ENCODE data around the gene PTPRZ1.

Gene PTPRZ1

GRCh38 chr7:121847041-121847440 is 25.9 kb upstream of the PTPRZ1 start:
- in situ Hi-C loops (cut with MboI; ENCODE audit: low sequenced_read_pairs, unreplicated experiment), result no loop called here
- no peak for DNase-seq (ENCODE audit: low spot score)
- no peak for TF ChIP-seq CTCF (IDR thresholded peaks at IDR 0.05; ENCODE audit: borderline replicate concordance, control extremely low read depth, extremely low read depth, insufficient read depth, missing control alignments)

- no peak for TF ChIP-seq CTCF (IDR thresholded peaks at IDR 0.05; ENCODE audit: borderline replicate concordance, control extremely low read depth, extremely low read depth, insufficient read depth, missing control alignments)
- DNase-seq (ENCODE audit: low spot score), result no peak
- in situ Hi-C loops (cut with MboI; ENCODE audit: low sequenced_read_pairs, unreplicated experiment), result no loop called here
These were observed 19.7 kb upstream of the PTPRZ1 start for GRCh38 chr7:121853307-121853706.

- DNase-seq (ENCODE audit: low spot score), result no peak
- no peak for TF ChIP-seq CTCF (IDR thresholded peaks at IDR 0.05; ENCODE audit: borderline replicate concordance, control extremely low read depth, extremely low read depth, insufficient read depth, missing control alignments)
- in situ Hi-C loops (cut with MboI; ENCODE audit: low sequenced_read_pairs, unreplicated experiment), result no loop called here
These were observed 12.0 kb upstream of the PTPRZ1 start for GRCh38 chr7:121860953-121861352.

GRCh38 chr7:121862591-121862990 is 10.4 kb upstream of the PTPRZ1 start:
- in situ Hi-C loops (cut with MboI; ENCODE audit: low sequenced_read_pairs, unreplicated experiment), result no loop called here
- no peak for DNase-seq (ENCODE audit: low spot score)
- no peak for TF ChIP-seq CTCF (IDR thresholded peaks at IDR 0.05; ENCODE audit: borderline replicate concordance, control extremely low read depth, extremely low read depth, insufficient read depth, missing control alignments)

GRCh38 chr7:121871188-121871587 is 1.8 kb upstream of the PTPRZ1 start:
- DNase-seq (ENCODE audit: low spot score), result no peak
- in situ Hi-C loops (cut with MboI; ENCODE audit: low sequenced_read_pairs, unreplicated experiment), result no loop called here
- no peak for TF ChIP-seq CTCF (IDR thresholded peaks at IDR 0.05; ENCODE audit: borderline replicate concordance, control extremely low read depth, extremely low read depth, insufficient read depth, missing control alignments)

GRCh38 chr7:121873289-121874194 is 581 bp downstream of the PTPRZ1 start:
- in situ Hi-C loops (cut with MboI; ENCODE audit: low sequenced_read_pairs, unreplicated experiment), result no loop called here
- no peak for TF ChIP-seq CTCF (IDR thresholded peaks at IDR 0.05; ENCODE audit: borderline replicate concordance, control extremely low read depth, extremely low read depth, insufficient read depth, missing control alignments)
- DNase-seq (ENCODE audit: low spot score), result peak; percentile 13

All from GM13976 (cell line).